GM18909 (cell line): Measurements from ENCODE around the gene PTX4.

Experiments
- ATAC-seq: cut with Tn5 transposase; IDR thresholded peaks from one replicate; pipeline ENCODE4 v1.9.1; 2021; ENCODE audit warnings: mild to moderate bottlenecking; ENCODE audit not compliant: unreplicated experiment, poor library complexity

PTX4 gene, protein sequence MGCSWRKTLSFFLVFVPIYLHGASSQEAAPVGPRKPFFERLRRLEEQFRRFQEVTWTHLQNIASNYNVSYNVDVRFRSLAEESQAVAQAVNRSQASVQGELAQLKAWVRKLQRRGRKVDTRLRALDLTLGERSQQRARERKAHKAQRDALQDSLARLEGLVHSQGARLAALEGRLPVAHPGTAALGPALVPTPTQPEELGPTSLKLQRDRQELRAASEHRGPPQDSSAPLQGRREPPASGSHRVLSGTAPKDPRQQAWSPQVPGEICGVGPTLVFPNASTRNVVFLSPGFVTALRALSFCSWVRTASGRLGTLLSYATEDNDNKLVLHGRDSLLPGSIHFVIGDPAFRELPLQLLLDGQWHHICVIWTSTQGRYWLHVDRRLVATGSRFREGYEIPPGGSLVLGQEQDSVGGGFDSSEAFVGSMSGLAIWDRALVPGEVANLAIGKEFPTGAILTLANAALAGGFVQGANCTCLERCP

DNA sequence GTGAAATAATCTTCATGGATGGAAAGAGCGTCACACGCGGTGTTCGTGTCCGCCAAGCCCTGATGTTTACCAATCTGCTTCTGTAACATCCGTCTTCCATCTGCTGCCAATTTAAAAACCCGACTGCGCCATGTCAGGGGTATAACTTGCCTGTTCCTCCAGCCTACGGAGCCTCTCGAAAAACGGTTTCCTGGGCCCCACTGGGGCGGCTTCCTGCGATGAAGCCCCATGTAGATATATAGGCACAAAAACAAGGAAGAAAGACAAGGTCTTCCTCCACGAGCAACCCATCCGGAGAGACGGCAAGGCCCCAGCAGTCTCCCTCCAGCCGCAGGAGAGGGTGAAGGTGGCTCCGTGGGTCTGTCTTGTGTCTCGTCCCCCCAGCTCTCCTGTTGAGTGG, at the start of gene PTX4:
PTX4 (minus strand) TSS at position 326 of the 400 bp plus-strand sequence; CDS start at position 291, 35 bp downstream.
- no peak for ATAC-seq

DNA sequence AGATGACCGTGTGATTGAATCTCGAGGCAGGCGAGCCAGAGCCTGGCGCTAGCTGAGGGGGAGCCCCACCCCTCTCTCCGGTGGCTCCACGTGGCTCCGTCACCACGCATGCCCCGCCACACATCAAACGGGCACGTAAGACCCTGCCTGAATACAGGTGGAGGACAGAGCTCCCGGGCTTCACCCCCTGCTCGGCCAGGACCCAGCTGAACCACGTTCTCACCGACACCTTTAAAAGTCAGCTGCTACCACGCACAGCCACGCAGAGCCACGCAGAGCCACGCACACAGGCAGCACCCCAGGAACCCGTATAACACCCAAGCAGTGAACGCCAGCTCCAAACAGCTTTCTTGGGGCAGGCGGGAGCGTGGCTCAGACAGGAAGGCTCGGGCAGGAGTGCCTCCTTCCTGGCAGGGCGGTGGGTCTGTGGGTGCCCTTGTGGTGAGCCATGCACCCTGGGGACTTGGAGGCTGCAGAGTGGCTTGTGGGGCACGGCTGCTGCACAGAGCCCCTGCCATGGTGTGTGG, 49.1 kb upstream of the PTX4 start:
- ATAC-seq: no peak

DNA sequence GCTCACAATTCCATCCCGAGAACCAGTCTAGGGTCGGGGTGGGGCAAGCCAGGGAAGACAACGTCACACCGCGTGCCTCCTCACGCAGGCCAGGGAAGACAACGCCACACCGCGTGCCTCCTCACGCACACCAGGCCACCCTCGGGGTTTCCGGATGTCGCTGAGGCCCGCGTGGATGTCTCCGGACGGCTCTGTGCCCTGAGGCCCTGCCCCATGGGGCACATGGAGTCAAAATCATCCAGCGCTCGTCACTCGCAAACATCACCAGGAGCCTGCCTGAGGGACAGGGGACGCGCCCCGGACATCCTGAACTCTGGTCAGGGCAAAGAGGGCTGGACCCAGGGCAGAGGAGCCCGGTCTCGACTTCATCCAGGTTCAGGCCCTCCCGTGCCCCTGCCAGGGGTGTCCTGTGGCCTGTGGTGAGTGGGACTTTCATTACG, 48.4 kb upstream of the PTX4 start:
- ATAC-seq: no peak

DNA sequence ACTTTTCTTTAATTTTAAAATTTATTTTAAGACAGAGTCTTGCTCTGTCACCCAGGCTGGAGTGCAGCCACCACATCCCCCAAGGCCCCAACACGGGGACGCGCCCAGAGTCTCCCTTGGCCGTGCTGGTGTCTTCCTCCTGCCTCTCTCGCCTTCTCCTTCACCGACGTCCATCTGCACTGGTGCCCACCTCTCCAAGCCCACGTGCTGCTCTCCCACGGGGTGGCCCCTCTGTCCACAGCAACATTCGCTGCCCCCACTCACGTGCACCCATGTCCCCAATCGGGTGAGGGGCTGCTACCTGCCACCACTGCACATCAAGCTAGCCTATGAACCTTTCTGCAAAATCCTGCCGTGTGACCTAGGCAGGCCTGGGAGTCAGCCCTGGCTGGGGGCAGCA, 47.9 kb upstream of the PTX4 start:
- no peak for ATAC-seq

DNA sequence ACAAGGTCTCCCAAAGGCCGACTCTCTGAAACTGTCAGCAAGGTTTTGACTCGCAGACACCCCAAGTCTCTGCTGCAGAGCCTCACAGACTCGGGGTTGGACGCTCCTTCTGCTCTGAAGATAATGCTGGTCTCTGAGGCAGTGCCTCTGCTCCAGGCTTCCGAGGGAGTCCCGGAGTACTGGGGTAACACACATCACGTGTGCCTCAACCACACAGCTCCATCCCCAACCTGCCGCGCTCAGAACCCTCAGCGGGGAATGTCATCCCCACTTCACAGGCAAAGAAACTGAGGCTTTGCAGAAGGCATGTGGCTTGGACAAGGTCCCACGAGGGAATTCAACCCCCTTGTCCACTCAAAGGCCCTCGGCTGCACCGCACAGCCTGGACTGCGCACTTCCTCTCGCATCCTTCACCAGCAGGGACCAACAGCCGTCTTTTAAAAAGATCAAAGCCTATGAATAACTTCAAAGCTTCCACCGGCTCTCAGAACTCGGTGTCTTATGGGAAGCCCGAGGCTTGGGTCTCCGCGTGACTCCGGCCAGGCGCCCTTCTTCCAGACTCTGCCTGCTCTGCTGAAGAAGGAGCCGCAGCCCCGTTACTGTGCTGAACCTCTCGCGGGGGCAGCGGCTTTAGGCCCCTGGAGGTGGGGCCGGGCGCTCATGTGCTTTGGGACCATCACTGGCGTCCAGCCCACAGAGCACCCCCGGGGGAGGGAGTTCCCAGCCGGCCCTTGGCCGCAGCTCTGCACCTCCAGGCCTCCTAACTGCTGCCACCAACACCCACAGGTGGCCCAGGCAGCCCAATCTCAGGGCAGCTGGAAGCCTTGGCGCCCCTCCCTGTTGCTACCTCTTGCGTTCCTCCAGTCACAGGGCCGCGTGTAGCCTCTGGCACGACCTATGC, 46.9 kb upstream of the PTX4 start:
- ATAC-seq: no peak

DNA sequence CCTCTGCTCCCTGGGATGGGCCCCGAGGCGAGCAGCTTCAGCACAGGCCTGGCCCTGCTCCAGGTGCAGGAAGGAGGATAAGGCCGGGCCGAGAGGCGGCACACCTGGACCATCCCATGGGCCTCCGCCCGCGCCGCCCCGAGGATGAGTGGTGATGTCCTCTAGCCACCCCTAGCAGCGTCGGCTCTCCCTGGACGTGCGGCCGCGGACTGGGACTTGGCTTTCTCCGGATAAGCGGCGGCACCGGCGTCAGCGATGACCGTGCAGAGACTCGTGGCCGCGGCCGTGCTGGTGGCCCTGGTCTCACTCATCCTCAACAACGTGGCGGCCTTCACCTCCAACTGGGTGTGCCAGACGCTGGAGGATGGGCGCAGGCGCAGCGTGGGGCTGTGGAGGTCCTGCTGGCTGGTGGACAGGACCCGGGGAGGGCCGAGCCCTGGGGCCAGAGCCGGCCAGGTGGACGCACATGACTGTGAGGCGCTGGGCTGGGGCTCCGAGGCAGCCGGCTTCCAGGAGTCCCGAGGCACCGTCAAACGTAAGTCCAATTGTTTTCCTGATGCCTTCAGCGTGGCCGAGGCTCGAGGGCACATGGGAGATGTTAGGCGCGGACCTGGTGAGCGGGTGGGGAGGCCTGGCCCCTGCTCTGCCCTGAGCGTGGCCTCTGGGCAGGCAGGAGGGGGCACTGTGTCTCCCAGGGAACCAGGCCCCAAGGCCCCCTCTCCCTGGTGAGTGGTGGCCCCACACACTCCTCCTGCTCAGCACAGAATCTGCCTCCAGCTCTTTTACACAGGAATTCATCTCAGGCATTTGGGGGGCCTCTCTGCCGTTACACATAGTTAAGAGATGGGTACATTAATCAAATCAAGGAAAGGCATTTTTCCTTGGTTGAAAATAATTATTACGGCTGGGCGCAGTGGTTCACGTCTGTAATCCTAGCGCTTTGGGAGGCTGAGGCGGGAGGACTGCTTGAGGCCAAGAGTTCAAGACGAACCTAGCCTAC, 45.6 kb upstream of the PTX4 start:
- no peak for ATAC-seq

DNA sequence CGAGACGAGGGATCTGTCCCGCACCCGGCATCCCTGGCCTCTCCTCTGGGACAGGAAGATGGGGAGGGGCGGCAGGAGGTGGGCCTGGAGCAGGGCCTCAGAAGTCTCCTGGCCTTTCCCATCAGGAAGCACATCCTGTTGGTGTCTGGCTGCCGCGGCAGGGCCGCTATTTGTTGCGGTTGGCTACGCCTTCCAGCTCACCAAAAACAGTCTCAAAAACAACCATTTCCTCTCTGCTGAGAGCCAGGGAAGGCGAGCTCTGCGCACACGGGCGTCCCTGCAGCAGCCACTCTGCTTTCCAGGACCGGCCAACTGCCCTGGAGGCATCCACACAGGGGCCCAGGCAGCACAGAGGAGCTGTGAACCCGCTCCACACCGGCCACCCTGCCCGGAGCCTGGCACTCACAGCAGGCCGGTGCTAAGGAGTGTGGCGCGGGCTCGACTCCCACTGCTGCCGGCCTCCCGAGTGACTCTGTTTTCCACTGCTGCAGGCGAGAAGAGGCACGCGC, 44.8 kb upstream of the PTX4 start, which contains the start of gene TMEM204:
TMEM204 (plus strand) TSS at position 224 of the 509 bp plus-strand sequence. CDS start 610 bp downstream, outside the sequence.
- no peak for ATAC-seq

DNA sequence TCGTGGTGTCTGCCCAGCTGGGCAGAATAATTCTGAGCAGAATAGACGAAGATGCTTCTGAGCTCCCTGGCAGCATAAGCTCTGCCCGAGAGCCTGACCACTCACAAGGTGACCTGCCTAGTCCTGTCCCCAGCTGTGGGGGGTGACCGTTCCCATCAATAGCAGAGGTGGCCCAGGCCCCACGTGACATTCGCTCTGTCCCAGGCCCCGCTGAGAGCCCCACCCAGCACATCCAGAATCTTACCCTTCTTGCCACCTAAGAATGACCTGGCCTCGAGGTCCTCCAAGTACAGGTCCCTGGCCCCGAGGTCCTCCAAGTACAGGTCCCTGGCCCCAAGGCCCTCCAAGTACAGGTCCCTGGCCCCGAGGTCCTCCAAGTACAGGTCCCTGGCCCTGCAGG, 44.0 kb upstream of the PTX4 start:
- ATAC-seq: no peak

DNA sequence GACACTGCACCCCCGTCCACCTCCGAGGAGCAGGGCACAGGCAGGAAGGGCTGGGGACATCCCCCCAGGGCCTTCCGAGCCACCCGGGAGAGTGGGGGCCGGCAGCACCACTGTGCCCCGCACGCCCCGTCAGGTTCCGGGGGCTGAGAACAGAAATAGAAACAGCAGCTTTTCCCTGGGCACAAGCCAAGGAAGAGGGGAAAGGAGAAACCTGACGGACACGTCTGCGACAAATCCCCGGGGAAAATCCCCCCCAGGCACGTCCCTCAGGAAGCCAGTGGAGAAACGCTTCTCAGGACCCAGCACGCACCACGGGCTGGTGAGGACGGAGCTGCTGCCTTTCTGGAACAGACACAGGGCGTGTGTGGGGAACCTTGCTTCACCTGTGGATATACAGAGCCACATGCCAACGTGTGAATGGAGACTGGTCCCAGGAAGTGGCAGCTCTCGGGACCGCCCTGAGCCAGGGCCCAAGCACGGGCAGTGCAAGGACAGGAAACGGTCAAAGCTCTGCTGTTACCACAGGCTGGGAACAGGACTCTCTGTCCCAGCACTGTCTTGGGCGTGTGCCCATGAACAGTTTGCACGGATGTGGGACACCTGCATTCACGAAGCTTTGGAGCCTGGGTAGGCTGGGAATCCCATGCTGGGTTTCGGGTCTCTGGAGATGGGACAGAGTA, 43.5 kb upstream of the PTX4 start:
- no peak for ATAC-seq

DNA sequence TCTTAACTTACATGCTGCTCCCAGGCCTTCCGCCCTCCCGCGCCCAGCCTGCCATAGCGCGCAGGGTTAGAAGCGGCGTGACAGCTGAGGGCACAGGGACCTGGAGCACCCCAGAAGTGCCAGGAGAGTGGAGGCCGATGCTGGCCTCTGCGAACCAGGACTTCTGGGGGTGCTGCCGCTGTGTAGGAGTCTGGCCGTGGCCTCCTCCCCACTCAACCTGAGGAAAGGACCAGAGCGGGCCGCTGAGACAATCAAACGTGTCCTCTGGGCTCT, 42.8 kb upstream of the PTX4 start:
- no peak for ATAC-seq

DNA sequence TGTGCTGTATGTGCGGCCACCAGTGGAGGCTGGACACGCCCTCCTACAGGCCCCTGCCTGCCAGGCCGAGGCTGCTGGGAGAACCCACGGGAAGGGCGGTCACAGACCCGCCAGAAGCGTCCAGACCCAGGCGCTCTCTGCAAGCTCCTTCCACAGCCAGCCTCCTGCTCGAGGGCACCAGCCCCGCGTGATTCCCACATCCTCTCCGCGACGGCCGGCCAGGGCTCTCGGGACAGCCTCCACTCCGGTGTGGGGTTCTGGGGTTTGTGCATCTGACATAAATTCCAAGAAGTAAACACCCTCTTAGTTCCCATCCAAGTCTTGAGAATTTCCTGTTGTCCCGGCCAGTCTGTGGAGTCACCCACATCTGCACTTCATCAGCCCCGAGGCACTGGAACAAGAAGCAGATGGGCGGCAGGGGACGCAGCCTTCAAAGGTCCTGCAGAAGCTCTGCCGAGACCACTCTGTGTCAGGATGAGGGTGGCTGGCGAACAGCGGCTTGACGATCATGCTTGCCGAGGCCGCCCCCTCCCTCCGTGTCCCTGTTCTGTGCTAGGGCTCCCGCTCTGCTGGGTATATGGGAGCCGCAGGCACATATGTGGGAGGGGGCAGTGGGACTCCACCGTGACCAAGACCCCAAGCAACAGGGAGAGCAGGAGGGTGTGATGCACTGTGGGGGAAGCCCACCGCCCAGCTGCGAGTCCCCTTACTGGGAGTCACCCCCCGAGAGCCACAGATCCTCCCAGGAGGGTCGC, 42.3 kb upstream of the PTX4 start:
- ATAC-seq: no peak

DNA sequence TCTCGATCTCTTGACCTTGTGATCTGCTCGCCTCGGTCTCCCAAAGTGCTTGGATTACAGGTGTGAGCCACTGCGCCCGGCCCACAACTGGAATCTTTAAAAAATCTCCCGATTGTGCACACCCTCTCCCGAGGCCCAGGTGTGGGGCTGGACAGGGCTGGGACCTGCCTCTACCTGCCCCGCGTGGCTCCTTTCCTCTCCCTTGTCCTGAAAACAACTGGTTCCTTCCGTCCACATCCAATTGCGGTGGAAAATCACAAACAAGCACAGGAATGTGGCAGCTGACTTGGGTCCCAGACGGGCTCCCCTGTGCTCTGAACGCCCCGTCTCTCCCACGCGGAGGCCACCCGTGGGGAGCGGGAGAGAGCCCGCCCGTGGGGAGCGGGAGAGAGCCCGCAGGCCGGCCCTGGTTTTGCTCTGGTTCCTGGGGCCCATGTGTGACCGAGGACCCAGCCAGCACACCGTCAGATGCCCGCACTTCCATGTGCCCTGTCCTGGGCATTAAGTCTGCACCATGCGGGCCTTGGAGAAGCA, 41.7 kb upstream of the PTX4 start:
- no peak for ATAC-seq

DNA sequence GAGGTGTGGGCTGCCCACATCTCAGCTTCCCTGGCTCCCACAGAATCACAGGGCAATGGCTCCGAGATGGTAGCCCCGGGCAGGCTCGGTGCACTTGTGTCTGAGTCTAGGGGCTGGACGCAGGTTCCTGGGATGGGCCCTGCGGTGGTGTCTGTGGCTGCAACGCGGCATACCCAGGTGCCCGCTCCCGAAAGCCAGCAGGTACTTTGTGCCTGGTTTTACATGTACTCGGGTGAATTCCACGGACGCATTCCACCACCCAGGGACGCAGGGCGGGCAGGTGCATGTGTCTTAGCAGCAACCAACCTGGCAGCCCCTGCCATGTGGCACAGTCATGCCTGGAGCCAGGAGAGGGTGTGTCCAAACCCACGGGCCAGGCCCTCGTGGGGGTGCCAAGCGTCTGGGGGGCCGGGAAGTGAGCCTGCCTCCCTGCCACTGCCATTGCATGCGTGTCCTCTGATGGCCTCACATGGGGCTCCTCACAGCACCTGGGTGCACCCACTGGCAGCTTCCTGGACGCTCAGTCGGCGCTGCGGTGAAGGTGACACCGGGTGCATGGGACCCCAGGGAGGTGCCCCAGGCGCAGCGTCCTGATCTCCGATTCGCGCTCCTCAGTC, 40.3 kb upstream of the PTX4 start:
- no peak for ATAC-seq

DNA sequence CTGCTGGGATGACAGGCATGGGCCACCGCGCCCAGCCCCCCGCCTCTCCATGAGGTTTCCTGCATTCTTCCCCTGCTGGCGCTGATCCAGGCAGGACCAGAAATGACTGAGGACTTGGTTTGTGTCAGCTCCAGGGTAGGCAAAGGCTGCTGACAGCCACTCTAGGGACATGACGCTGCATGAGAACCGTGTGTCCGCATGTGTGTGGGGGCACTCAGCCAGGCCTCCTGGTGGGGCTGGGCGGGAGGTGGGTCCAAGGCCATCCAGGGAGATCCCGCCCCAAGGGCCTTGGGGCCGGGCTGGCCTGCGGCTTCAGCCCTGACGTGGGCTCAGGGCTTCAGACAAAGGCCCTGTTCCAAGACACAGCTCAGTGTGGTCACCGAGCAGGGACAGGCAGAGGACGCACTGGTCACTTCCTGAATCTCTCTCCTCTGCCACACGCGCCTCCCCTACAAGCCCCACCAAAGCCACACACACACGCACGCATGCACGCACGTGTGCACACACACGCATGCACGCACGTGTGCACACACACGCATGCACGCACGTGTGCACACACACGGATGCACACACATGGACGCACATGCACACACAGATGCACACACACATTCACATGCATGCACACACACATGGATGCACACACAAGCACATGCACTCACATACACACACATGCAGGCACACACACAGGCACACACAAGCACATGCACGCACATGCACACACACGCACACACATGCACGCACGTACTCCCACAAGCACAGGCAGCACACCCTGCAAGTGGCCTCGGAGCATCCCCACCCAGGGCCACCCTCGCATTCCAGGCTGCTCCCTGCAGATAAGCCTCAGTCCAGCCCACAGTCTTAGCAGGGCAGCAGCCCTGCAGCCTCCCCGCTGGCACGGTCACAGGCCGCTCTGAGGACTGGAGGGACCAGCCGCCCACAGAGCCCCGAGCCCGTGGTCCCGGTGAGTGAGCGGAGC, 39.4 kb upstream of the PTX4 start:
- ATAC-seq: no peak

DNA sequence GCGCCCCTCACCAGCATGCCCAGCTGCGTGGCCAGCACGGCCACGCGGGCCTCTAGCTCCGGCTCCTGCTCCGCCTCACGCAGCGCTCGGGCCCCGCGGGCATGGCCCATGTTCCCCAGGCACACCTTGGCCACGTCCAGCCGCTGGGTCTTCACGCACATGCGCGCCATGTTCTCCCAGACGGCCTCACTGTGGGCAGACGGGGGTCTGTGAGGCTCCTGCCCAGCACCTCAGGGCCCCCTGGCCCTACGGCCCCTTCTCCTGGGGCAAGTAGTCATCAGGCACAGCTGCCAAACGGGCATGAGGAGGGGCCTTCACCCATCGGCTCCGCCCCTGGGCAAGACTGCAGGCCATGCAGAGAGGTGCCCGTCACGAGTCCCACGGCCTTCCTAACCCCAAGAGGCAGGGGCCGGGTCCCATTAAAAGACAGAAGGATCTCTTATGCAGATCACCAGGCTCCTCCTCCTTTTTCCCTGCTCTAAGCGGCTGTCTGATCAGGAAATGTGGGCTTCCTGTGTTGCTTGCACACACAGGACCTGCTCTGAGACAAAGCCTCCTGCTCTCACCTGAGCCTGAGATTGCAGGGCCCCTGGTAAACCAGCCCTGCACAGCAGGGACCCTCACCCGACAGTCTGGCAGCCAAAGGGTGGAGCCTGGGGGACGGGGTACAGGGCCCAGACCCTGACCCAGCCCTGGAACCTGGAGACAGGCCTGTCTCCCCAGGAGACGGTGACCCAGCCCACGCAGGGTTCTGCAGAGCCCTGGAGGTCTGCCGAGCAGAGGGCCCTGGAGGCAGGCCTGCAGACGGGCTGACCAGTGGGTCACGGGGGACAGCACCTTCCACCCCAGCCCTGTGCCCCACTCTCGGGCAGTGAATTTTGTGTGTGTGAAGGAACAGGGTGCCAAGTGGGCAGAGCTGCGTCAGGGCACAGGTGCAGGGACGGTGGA, 38.1 kb upstream of the PTX4 start:
- no peak for ATAC-seq
